ENCODE measurements around the gene ITSN2.

Gene ITSN2

GRCh38 chr2:24285484-24286152 is 74.7 kb downstream of the ITSN2 start:
- H3K4me3 ChIP-seq (ENCODE audit: low read depth, low read length), result no peak overlapping the region
- no peak for DNase-seq (ENCODE audit: low read depth)
- TF ChIP-seq CTCF (conservative IDR thresholded peaks at IDR 0.05; ENCODE audit: low read depth, low read length), result no peak

- no peak overlapping the region for H3K4me3 ChIP-seq (ENCODE audit: low read depth, low read length)
- TF ChIP-seq CTCF (conservative IDR thresholded peaks at IDR 0.05; ENCODE audit: low read depth, low read length), result no peak
- no peak for DNase-seq (ENCODE audit: low read depth)
These were observed 79.7 kb downstream of the ITSN2 start for GRCh38 chr2:24280645-24281044.

- no peak overlapping the region for H3K4me3 ChIP-seq (ENCODE audit: low read depth, low read length)
- TF ChIP-seq CTCF (conservative IDR thresholded peaks at IDR 0.05; ENCODE audit: low read depth, low read length), result no peak
These were observed 80.2 kb downstream of the ITSN2 start for GRCh38 chr2:24280161-24280560.

GRCh38 chr2:24276349-24276899 is 83.9 kb downstream of the ITSN2 start:
- DNase-seq (ENCODE audit: low read depth), result no peak
- no peak overlapping the region for H3K4me3 ChIP-seq (ENCODE audit: low read depth, low read length)
- TF ChIP-seq CTCF (conservative IDR thresholded peaks at IDR 0.05; ENCODE audit: low read depth, low read length), result no peak

More at GRCh38 chr2:24280161-24280560, 80.2 kb downstream of the ITSN2 start:
- DNase-seq (ENCODE audit: low read depth), result no peak

GRCh38 chr2:24274809-24275208 is 85.5 kb downstream of the ITSN2 start:
- no peak for TF ChIP-seq CTCF (conservative IDR thresholded peaks at IDR 0.05; ENCODE audit: low read depth, low read length)
- DNase-seq (ENCODE audit: low read depth), result no peak
- H3K4me3 ChIP-seq (ENCODE audit: low read depth, low read length), result no peak overlapping the region

- no peak overlapping the region for H3K4me3 ChIP-seq (ENCODE audit: low read depth, low read length)
- TF ChIP-seq CTCF (conservative IDR thresholded peaks at IDR 0.05; ENCODE audit: low read depth, low read length), result no peak
- DNase-seq (ENCODE audit: low read depth), result no peak
These were observed 86.7 kb downstream of the ITSN2 start for GRCh38 chr2:24273598-24273997.

GRCh38 chr2:24272907-24273306 is 87.4 kb downstream of the ITSN2 start:
- TF ChIP-seq CTCF (conservative IDR thresholded peaks at IDR 0.05; ENCODE audit: low read depth, low read length), result no peak
- H3K4me3 ChIP-seq (ENCODE audit: low read depth, low read length), result no peak overlapping the region
- DNase-seq (ENCODE audit: low read depth), result no peak
